GM18498 (cell line): Measurements from ENCODE around the gene YIF1B.
"Not testable (repeated sequence)": the region's sequence is repeated elsewhere in the genome, so short reads cannot be mapped to it uniquely, and the experiment has no call there.

ENCODE experiments used
- ATAC-seq: cut with Tn5 transposase; IDR thresholded peaks from one replicate; pipeline ENCODE4 v1.9.1; 2021; ENCODE audit warnings: mild to moderate bottlenecking, moderate library complexity; ENCODE audit not compliant: unreplicated experiment

YIF1B gene

DNA sequence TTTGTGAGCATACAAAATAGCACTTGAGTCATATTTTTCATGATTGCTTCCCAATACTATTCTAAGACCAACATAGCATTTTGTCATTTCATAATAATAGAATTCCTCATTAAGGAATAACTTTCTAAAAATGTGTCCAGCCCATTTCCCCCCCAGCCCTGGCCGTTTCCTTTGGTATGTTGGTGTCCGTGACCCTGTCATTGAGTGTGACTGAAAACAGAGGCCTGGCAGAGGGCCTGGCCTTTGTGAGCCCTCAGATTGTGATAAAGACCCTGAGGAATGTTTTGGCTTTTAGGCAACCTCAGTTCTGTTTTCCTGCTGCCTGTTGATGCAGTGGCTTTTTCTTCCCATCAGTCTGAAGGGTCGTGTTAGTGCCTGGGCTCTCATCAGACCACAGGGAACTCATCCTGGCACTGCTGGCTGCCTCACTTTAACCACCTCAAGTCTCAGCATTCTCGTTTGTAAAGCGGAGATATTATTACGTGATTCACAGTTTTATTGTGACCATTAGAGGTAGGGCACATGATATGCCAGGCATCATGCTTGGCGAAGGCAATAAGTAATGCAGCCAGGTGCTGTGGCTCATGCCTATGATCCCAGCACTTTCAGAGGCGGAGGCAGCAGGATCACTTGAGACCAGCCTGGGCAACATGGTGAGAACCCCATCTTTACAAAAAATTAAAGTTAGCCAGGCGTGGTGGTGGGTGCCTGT, 37.6 kb downstream of the YIF1B start:
- ATAC-seq = no peak

DNA sequence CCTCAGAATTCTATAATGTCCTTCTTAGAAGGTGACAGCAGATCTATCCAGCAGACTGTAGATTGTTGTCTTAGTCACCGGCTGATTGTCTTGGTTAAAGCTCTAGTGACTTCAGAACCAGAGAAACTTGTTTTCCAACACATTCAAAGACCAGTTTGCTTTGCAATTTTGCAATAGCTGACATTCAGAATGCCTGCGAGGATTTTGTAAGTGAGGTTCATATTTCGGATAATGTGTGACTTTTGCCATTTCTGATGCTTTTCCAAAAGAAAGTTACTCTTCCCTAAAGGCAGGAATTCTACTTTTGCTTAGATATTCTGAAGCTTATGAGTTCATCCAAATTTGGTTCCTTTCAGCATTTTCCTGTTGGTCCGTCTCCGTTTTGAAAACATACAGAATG, 38.2 kb downstream of the YIF1B start:
- ATAC-seq = no peak

DNA sequence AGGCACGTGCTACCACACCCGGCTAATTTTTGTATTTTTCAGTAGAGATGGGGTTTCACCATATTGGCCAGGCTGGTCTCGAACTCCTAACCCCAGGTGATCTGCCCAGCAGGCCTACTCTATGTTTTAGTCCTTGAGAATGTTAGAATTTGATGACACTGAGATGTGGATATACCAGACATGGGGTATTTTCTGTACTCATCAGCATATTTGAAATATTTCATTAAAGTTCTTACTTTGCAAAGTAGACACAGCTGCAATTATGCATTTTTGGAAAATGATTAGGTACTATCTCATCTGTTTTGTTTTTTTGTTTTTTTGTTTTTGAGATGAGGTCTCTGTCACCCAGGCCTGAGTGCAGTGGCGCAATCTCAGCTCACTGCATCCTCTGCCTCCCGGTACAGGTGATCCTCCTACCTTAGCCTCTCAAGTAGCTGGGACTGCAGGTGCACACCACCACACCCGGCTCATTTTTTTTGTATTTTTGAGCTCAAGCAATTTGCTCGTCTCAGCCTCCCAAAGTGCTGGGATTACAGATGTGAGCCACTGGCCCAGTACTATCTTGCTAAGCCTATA, 38.7 kb downstream of the YIF1B start:
- no peak for ATAC-seq

DNA sequence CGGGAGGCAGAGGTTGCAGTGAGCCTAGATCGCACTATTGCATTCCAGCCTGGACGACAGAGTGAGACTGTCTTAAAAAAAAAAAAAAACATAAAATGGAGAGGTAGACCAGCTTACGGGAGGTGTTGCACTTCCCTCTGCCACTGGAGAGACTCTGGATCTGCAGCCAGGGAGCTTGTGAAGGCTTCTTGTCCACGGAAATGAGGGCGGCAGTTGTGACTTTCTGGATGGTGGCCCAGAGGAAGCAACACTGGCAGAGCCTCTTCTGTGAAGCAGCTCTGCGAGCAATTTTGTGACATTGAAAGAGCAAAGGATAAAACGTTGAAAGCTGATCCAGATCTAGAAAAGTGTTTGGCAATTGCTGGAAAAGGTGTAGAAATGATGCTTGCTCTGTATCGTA, 41.0 kb downstream of the YIF1B start:
- ATAC-seq = no peak

DNA sequence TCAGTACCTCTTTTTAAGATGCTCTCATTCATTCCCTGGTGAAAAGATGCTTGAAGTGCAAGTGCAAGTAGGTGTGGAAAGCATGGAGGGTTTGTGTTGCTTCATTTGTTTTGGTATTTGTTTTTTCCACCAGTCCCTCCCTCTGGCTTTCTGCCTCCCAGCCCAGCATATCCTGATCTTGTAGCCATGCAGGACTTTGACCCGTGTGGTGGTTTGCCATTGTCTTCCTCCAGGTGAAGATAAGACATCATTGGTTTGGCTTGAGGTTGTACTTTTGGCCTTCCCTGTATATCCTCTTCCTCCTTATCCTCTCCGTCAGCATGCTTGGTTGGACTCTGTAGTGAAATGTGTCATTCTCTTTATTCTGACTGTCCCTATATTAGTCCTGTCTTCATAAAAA, 42.2 kb downstream of the YIF1B start:
- no peak for ATAC-seq

DNA sequence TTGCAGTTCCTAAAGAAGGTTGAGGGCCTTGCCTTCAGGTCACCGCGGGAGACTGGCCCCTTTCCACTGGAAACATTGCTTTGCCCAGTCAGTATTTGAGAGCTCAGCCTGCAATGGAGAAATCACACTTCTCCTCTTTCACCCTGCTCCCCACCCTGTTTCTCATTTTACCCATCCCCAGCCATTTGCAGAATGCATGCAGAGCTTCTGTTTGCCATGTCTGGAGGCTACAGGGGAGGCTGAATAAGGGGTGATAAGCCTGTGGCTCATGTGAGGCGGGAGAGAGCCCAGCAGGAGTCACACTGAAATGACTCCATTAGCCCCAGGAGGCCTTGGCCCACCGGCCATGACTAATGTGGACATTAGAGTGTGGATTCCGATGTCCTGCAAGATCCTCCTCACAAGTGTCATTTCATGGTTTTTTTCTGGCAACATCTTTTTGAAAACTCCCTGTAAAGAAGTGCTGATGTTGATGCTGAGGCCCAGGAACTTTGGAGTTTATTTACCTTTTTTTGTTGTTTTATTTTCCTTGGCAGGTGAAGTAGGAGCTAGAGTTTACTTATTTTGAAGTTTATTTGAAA, 45.1 kb downstream of the YIF1B start:
- no peak for ATAC-seq

DNA sequence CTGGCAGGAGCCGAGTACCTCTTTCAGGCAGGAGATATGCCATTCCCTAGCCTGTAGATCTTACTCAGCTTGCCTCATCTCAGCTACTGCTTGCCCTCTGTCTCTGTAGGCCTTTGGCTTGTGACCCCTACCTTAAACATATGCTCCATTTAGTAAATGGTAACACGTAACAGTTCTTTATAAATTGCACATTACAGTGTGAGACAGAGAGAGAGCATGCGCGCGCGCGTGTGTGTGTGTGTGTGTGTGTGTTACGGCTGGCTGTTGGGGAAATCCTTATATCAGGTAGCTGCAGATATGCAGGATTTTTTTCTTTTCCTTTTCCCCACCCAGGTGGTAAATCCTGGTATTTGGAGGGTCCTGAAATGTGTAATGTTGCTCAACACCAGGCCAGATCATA, 47.2 kb downstream of the YIF1B start:
- no peak for ATAC-seq

DNA sequence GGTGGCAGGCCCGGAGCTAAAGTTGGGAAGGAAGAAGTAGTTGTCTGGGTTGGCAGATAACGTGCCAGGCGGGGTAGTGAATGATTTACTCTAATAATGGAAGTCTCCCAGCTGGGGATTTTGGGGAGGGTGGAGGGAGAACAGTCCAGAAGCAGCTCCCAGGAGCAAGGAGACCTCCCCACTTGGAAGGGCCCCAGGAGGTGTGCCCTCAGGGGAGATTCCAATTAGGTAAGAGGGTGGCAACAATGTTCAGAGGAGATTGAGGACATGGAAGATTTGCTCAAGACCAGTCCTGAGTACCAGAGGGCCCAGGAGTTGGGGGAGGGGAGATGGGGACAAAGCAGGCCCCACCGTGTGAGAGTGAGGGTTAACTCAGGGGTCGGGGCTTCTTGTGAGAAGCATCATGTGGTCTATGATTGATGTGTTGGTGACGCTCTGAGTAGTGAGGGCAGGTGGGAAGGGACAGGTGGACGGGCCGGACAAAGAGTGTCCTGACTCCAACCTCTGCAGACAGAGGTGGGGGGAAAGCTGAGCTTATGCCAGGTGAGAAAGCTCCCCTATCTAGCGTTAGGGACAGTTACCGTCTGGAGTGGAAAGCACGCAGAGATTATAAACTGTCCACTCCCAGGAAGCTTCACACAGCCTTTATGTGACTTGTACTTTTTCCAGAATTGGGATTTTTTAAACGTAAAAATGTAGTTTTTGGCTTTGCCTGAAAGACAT, 47.8 kb downstream of the YIF1B start:
- no peak for ATAC-seq

DNA sequence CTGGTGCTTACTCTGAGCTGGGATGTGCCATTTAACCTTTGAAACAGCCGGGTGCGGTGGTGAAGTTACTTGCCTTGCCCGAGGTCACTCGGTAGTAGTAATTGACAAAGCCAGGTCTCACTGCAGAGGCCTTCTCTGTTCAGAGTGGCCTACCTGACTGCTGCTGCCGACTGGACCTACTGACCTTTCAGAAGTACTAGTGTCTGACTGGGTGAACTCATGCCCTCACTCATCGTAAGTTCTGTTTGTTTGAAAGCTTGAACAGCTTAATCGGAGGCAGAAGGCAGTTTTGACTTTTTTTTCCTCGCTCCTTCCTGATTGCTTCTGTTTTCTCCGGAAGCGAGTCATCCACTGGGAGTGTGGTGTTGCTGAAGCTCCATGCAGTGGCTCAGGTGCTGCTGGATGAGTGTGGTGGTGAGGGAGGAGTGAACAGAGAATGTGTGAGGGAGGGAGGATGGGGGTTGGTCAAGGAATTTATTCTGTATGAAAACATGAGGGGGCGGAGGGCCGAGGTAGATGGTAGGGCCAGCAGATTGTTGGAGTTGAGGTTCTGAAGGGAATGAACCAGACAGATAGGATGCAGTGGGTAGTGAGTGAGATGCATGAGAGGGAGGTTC, 48.7 kb downstream of the YIF1B start:
- ATAC-seq = no peak

DNA sequence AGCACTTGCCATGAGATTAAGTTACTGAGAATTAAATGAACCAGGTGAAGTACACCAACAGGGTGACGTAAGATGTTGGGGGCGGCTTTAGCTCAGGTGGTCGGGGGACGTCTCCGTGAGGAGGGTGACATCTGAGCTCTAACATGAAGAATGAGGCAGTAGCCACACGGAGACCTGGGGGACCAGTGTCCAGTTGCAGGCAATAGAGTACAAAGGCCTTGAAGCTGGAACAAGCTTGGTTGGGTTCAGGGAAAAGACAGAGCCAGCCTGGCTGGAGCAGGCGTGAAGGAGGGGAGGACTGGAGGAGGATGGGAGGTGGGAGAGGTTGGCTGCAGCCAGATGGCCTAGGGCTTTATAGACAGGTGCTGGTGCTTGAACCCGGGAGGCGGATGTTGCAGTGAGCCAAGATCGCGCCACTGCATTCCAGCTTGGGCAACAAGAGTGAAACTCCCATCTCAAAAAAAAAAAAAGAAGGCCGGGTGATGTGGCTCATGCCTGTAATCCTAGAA, 49.8 kb downstream of the YIF1B start:
- no peak for ATAC-seq

DNA sequence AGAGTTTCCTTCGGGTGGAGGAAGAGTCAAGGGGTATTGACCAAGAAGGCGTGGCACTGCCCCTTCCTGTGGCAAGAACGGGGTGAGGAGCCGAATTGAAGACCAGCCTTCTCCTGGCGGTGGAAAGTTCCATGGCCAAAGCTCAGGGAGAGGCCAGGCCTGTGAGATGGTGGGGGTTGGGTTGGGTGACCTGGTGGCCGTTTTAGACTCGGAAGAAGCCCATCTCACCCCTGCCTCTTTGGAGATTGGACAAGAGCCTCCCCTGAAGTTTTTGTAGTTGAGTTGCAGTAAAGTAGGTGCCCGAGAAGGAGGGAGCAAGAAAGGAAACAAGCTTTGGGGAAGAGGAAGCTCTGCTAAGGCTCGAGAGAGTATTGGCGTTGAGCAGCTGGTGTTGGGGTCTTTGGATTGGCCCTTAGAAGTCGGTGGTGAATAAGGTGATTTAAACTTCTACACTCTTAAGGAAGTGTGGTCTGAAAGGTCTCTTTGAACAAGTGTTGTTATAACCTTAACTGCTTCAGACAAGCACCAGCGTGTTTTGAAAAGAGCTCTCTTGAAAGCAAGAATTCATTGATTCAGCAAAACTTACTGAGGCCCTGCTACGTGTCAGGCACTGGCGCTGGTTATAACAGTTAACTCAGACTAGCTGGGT, 50.4 kb downstream of the YIF1B start:
- no peak for ATAC-seq

DNA sequence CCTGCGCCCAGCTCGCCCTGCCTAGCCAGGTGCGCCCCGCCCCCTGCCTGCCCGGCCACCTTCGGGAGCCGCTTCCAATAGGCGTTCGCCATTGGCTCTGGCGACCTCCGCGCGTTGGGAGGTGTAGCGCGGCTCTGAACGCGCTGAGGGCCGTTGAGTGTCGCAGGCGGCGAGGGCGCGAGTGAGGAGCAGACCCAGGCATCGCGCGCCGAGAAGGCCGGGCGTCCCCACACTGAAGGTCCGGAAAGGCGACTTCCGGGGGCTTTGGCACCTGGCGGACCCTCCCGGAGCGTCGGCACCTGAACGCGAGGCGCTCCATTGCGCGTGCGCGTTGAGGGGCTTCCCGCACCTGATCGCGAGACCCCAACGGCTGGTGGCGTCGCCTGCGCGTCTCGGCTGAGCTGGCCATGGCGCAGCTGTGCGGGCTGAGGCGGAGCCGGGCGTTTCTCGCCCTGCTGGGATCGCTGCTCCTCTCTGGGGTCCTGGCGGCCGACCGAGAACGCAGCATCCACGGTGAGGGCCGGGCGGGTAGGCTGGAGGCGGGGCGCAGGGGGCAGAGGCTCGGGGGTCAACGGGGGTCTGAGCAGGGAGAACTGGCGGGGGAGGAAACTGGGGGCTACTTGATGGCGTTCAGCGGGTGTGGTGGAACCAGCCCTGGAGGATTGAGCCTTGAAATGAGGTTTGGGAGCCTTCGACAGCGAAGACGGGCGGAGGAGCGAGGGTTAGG, 51.1 kb downstream of the YIF1B start, which contains the start of gene SPINT2:
Gene SPINT2, plus strand, starts transcription at position 88 of the 727 bp plus-strand sequence. Its CDS starts 320 bp downstream, at position 408.
- ATAC-seq = no peak

DNA sequence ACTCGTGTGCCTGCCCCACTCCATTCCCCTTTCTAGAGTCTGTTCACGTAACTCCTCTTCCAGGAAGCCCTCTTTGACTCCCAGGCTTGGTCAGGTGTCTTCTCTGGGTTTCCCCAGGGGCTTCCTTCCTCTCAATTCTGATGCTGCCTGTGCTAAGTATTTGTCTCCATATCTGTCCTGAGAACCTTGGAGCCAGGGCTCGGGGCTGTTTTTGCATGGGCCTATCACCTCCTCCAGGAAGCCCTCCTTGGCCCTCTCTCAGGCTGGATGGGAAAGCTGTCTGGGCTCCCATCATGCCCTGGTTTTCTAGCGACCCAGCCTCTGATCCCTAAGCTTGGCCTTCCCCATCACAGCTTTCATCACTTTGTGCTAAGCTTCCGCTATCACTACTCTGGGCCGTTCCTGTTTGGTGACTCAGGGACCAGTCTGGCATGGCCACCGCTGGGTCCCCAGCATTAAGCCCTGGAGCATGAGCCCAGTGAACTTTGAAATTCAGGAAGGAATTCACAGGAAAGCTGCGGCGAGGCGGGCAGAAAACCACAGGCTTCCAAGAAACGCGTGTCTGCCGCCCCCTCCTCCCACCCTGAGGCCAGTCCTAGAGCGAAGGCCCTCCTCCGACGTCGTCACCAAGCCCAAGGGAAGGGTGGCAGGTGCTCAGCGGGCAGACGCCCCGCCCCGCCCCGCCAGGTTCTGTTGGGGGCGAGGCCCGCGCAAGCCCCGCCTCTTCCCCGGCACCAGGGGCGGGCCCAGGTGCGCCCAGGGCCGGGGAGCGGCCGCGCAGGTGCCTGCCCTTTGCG, 51.9 kb downstream of the YIF1B start:
- no peak for ATAC-seq

DNA sequence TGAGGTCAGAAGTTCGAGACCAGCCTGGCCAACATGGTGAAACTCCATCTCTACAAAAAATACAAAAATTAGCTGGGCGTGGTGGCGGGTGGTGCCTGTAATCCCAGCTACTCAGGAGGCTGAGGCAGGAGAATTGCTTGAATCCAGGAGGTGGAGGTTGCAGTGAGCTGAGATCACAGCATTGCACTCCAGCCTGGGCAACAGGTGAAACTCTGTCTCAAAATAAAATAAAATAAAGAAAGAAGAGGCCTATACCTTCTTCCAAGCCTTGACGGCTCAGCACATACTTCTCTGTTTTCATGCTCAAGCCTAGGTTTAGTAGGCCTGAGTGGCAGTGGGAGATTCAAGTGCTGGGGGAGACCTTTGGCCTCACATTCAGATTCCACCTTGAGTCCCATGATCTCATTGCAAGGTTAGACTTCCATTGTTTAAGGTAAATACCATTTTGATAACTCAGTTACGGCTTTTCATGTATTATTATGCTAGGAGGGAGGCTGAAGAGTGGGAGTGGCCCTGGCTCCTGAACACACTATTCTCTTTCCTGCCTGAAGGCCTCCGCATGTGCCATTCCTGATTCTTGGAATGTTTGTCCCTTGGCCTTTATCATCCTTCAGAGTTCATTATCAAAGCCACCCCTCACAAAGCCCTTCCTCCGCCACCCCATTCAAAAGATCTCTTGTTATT, 53.0 kb downstream of the YIF1B start:
- ATAC-seq = no peak

DNA sequence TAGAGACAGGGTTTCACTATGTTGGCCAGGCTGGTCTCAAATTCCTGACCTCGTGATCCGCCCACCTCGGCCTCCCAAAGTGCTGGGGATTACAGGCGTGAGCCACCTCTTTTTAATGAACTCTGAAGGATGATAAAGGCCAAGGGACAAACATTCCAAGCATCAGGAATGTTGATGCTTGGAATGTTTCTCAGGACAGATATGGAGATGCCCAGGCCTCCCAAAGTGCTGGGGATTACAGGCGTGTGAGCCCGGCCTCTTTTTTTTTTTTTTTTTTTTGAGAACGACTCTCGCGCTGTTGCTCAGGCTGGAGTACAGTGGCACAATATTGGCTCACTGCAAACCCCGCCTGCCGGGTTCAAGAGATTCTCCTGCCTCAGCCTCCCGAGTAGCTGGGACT, 53.8 kb downstream of the YIF1B start:
- ATAC-seq = not testable (repeated sequence)

DNA sequence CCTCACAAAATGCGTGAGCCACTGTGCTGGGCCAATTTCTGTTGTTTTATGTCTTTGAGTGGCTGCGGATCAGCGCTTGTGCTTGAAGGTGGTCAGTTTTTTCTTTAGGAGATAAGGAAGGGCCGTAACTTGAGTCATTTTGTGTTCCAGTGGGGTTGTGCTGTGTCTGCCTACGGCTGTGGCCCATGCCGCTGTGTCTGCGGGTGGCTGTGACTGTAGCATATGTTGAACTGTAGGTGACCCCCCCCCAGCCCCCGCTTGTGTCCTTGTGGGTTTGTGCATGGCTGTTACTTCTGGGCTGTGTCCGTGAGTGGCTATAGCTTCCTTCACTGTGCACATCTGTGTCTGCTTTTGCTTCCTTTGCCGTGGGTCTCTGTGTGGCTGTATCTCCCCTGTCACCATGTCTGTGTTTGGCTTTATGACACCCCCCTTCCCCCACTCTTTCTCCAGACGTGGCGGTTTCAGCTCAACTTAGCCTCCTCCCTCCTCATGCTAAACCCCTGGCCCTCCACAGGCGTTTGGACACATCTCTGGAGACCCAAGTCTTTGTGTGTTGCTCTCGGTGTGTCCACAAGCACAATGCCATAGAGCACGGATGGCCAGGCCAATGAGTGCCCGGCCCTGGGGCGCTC, 60.2 kb downstream of the YIF1B start:
- ATAC-seq = no peak

DNA sequence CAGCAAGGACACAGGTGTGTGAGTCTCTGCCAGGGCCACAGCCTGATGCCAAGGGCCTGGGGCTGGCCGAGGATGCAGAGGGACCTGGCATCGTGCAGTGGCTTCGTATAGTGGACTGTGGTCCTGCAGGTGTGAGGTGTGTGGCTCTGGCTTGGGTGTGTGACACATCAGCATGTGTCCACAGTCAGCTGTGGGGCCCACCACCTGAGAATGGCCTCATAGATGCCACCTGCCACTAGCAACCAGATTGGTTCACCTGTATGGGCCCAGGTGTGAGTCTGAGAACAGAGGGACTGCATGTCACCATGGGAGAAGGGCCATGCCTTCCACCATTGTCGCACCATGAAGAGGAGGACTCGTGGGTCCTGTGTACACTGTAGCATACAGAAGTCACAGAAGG, 62.0 kb downstream of the YIF1B start:
- no peak for ATAC-seq
